Endodermal cell (in vitro differentiated cells): Measurements from ENCODE around the gene NCAPH2. TPM values are rescaled to one million over a fixed set of nuclear protein-coding genes. Genes with fewer than 3 reads are reported as not detected.

ENCODE experiments used
- DNase-seq: peaks from one replicate; pipeline ENCODE4 v3.0.0-alpha.2; 2017
- H3K27ac ChIP-seq: 2 replicates; pipeline ENCODE4 v1.5.1; 2013; ENCODE audit warnings: mild to moderate bottlenecking, low read depth, low read length, moderate library complexity
- H3K27me3 ChIP-seq: 2 replicates; pipeline ENCODE4 v1.6.1; 2013; ENCODE audit warnings: mild to moderate bottlenecking, low read length, moderate library complexity; ENCODE audit not compliant: insufficient read depth, control insufficient read depth, poor library complexity, severe bottlenecking
- H3K36me3 ChIP-seq: 2 replicates; pipeline ENCODE4 v1.7.0; 2013; ENCODE audit warnings: mild to moderate bottlenecking, low read length, moderate library complexity; ENCODE audit not compliant: control insufficient read depth, insufficient read depth
- H3K4me1 ChIP-seq: one replicate; pipeline ENCODE4 v1.7.0; 2013; ENCODE audit warnings: low read length; ENCODE audit not compliant: control insufficient read depth, insufficient read depth
- H3K4me3 ChIP-seq: 2 replicates; pipeline ENCODE4 v1.5.1; 2013; ENCODE audit warnings: mild to moderate bottlenecking, low read length, moderate library complexity
- H3K9ac ChIP-seq: 2 replicates; pipeline ENCODE4 v1.6.1; 2013; ENCODE audit warnings: mild to moderate bottlenecking, low read length, moderate library complexity; ENCODE audit not compliant: poor library complexity, severe bottlenecking; ENCODE audit errors: extremely low read depth
- H3K9me3 ChIP-seq: 2 replicates; pipeline ENCODE4 v1.6.1; 2013; ENCODE audit warnings: mild to moderate bottlenecking, low read length, moderate library complexity; ENCODE audit not compliant: control insufficient read depth
- H3K27ac Mint-ChIP-seq: 2 replicates; pipeline ENCODE4 v1.8.0; 2020; ENCODE audit warnings: mixed read lengths
- H3K27me3 Mint-ChIP-seq: 2 replicates; pipeline ENCODE4 v1.8.0; 2021; ENCODE audit warnings: mild to moderate bottlenecking, mixed read lengths; ENCODE audit not compliant: insufficient read depth
- H3K36me3 Mint-ChIP-seq: 2 replicates; pipeline ENCODE4 v1.8.0; 2020; ENCODE audit warnings: low read depth, mixed read lengths
- H3K4me1 Mint-ChIP-seq: 2 replicates; pipeline ENCODE4 v1.8.0; 2020; ENCODE audit warnings: mixed read lengths
- H3K4me3 Mint-ChIP-seq: 2 replicates; pipeline ENCODE4 v1.8.0; 2020; ENCODE audit warnings: mild to moderate bottlenecking, moderate library complexity, mixed read lengths
- H3K9me3 Mint-ChIP-seq: 2 replicates; pipeline ENCODE4 v1.8.0; 2020; ENCODE audit warnings: mild to moderate bottlenecking, mixed read lengths
- WGBS, 2 experiments: methylation state at CpG; one replicate each; pipeline versions ENCODE4 v1.1.5 to v1.1.7; 2013; ENCODE audit warnings: missing lambda C conversion rate in 2 of 2, mixed read lengths in 1 of 2; ENCODE audit not compliant: insufficient coverage in 1 of 2, insufficient read length in 1 of 2; 5-methylcytosine and 5-hydroxymethylcytosine counted together
- total RNA-seq, 2 donors: library from RNA; stranded (reverse); fragmentation: NEBNext Ultra II Directional in 1 of 2; extraction: Animal tissue kit (Norgen Biotek cat#: 25700) in 1 of 2; gene quantifications; 2 replicates in 1 of 2; 3 replicates in 1 of 2; pipeline ENCODE4 v1.2.1, GENCODE V29; 2021
- TF ChIP-seq, protein P1 (sequence below): fragments of 200-600 bp; sonication (generic); conservative IDR thresholded peaks from 2 replicates; pipeline ENCODE4 v1.5.0; 2021; ENCODE audit warnings: antibody characterized with exemption, mild to moderate bottlenecking

NCAPH2 gene
- total RNA-seq, 2 donors from 2014 or later, result 63.3 to 73.1 TPM

DNA sequence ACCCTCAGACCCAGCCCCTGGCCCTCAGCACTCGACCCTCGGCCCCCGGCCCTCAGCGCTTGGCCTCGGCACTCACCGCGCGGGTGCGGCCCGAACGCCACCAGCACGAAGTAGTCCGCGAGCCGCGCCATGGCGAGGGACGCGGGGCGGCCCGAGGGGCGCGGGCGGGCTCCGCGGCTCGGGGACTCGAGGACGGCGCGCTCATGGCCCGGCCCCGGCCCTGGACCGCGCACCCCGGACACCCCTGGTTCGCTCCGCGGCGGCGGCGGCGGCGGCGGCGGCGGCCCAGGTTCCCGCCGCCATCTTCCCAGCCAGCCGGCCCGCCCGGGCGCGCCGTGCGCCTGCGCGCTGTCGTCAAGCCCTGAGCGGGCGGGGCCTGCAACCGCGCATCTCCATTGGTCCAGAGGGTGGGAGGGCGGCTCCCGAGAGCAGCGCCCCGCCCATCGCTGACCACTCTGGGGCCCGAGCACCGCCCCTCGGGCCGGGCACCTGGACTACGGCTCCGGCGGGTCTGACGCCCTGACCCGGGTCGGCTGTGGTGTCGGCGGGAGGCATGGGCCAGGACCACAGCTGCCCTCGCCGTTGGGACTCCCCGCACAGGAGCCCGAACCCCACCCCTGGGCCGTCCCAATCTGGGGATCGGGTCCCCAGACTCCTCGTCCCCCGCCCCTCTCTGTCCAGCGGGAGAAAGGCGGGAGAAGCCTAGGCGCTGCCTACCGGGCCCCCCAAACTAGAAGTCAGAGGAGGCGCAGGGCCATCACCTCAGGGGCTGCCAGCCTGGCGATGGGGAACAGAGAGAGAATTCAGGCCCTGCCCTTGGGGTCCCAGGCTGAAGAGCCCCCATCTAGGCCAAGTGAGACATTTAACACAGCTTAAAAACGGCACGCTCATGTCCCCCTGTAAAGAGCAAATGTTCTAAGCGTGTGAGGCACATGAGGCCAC is 33.0 kb upstream of the NCAPH2 start, which contains the start of gene SBF1:
TSS of gene SBF1 (minus strand) at position 326 of the 942 bp plus-strand sequence. CDS start at position 131, 195 bp downstream.
- DNase-seq, result peak; percentile 97
- peaks cover 9% of the 10 kb centered on the region for H3K27me3 ChIP-seq
- 5% methylated on average over 34 to 97 of the region's 97 CpGs for WGBS, 2 experiments
- H3K9me3 Mint-ChIP-seq, result no peaks in the 10 kb centered on the region
- peaks cover 25% of the 10 kb centered on the region for H3K4me1 Mint-ChIP-seq
- TF ChIP-seq, protein P1, sequence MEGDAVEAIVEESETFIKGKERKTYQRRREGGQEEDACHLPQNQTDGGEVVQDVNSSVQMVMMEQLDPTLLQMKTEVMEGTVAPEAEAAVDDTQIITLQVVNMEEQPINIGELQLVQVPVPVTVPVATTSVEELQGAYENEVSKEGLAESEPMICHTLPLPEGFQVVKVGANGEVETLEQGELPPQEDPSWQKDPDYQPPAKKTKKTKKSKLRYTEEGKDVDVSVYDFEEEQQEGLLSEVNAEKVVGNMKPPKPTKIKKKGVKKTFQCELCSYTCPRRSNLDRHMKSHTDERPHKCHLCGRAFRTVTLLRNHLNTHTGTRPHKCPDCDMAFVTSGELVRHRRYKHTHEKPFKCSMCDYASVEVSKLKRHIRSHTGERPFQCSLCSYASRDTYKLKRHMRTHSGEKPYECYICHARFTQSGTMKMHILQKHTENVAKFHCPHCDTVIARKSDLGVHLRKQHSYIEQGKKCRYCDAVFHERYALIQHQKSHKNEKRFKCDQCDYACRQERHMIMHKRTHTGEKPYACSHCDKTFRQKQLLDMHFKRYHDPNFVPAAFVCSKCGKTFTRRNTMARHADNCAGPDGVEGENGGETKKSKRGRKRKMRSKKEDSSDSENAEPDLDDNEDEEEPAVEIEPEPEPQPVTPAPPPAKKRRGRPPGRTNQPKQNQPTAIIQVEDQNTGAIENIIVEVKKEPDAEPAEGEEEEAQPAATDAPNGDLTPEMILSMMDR, result no peak
- H3K27me3 Mint-ChIP-seq, result peaks cover 38% of the 10 kb centered on the region
- peak within 1 kb of the TSS; percentile 85 for H3K4me3 ChIP-seq
- peak within 1 kb of the TSS; percentile 74 for H3K4me3 Mint-ChIP-seq
- H3K9me3 ChIP-seq, result no peaks in the 10 kb centered on the region
- peak within 1 kb of the TSS; percentile 74 for H3K27ac Mint-ChIP-seq
- no peaks in the 10 kb centered on the region for H3K36me3 ChIP-seq
- H3K27ac ChIP-seq, result no peak within 1 kb of the TSS
- H3K4me1 ChIP-seq, result peaks cover 14% of the 10 kb centered on the region
- peak within 1 kb of the TSS; percentile 54 for H3K9ac ChIP-seq
- no peaks in the 10 kb centered on the region for H3K36me3 Mint-ChIP-seq

DNA sequence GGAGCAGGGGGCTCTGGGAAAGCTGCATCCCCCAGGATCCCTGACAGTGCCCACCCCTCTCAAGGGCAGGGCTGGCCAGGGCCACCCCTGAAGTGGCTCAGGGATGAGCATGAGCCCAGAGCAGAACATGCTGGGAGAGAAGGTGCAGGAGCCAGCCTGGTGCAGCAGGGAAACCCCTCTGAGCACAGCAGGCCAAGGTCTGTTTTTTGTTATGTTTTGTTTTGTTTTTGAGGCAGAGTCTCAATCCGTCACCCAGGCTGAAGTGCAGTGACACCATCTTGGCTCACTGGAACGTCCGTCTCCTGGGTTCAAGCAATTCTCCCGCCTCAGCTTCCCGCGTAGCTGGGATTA is 32.4 kb upstream of the NCAPH2 start:
- H3K27me3 Mint-ChIP-seq, result peaks cover 44% of the 10 kb centered on the region

DNA sequence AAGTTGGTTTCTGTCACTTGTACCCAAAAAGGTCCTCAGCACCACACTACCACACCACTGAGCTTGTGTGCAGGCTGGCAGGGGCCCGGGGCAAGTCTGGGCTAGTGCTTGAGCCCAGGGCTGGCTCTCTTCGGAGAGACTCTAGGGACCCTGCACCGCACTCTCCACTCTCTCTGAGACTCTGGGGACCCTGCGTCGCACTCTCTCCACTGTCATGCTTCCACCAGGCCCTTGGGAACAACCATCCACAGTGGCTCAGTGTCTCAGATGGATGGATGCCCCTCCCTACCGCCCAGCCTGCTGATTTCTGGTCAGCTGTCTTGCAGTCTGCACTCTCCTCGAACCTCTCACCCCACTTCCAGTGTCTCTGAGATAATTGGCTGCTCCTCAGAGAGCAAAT is 31.2 kb upstream of the NCAPH2 start:
- Histone ChIP-seq H3K27me3 (peaks cover 20% of the 10 kb centered on the region), H3K27ac (no peak overlapping the region), H3K36me3 (no peaks in the 10 kb centered on the region), H3K4me1 (peaks cover 5% of the 10 kb centered on the region), H3K9me3 (no peaks in the 10 kb centered on the region), H3K9ac (no peak overlapping the region), H3K4me3 (no peak overlapping the region)
- WGBS, 2 experiments, result 89 to 95% methylated on average over 7 of the region's 7 CpGs
- Mint-ChIP-seq H3K9me3 (no peaks in the 10 kb centered on the region), H3K27me3 (peaks cover 48% of the 10 kb centered on the region), H3K4me3 (no peak overlapping the region), H3K27ac (no peak overlapping the region), H3K36me3 (no peaks in the 10 kb centered on the region), H3K4me1 (peaks cover 15% of the 10 kb centered on the region)
- TF ChIP-seq, protein P1, result no peak
- DNase-seq, result no peak

More for the DNA sequence above, 32.4 kb upstream of the NCAPH2 start:
- TF ChIP-seq, protein P1, result no peak
- no peaks in the 10 kb centered on the region for H3K36me3 ChIP-seq
- Mint-ChIP-seq H3K4me1 (peaks cover 19% of the 10 kb centered on the region), H3K4me3 (peak overlapping the region; percentile 74), H3K9me3 (no peaks in the 10 kb centered on the region), H3K27ac (no peak overlapping the region), H3K36me3 (no peaks in the 10 kb centered on the region)
- no peaks in the 10 kb centered on the region for H3K9me3 ChIP-seq
- H3K4me3 ChIP-seq, result no peak overlapping the region
- peaks cover 15% of the 10 kb centered on the region for H3K27me3 ChIP-seq
- WGBS, 2 experiments, result 94 to 98% methylated on average over 5 to 6 of the region's 6 CpGs
- no peak overlapping the region for H3K27ac ChIP-seq
- DNase-seq, result no peak
- H3K4me1 ChIP-seq, result peaks cover 8% of the 10 kb centered on the region
- no peak overlapping the region for H3K9ac ChIP-seq
